ENCODE measurements around the gene ASPSCR1. TPM values are rescaled to one million over a fixed set of nuclear protein-coding genes. Genes with fewer than 3 reads are reported as not detected.

The ASPSCR1 gene
- total and polyA plus RNA-seq, 2 of the 8 experiments (the other 6 are each of a cell fraction or from before 2014, with no cell fraction given), result 33.3 to 43.7 TPM

- H2BK12ac ChIP-seq (ENCODE audit: low read depth, low read length), result no peak overlapping the region
- H3K23me2 ChIP-seq (ENCODE audit: low read depth, low read length), result peaks cover 6% of the 10 kb centered on the region; the same call in 1 of the 2 replicates
- peaks cover 4 to 7% of the 10 kb centered on the region in 2 experiments for H4K20me1 ChIP-seq (replicated peaks in 1 of 2; ENCODE audit: control insufficient read depth in 1 of 2, insufficient read depth in 2 of 2, low read length in 2 of 2)
- no peak overlapping the region for H2BK15ac ChIP-seq (ENCODE audit: low read length)
- no peak overlapping the region for H2BK5ac ChIP-seq (ENCODE audit: low read depth, low read length)
- H3K36me3 ChIP-seq (ENCODE audit: control insufficient read depth in 2 of 4, insufficient read depth in 4 of 4, low read length in 3 of 4), result peaks cover 0 to 9% (median 3%) of the 10 kb centered on the region in 4 experiments; a peak in 3 of 8 replicates
- TF ChIP-seq HDAC6 (IDR thresholded peaks at IDR 0.05; ENCODE audit: low read depth, low read length) (no peak), BRCA1 (IDR thresholded peaks at IDR 0.05; ENCODE audit: low read depth, low read length) (no peak)
- TF ChIP-seq, protein P1, sequence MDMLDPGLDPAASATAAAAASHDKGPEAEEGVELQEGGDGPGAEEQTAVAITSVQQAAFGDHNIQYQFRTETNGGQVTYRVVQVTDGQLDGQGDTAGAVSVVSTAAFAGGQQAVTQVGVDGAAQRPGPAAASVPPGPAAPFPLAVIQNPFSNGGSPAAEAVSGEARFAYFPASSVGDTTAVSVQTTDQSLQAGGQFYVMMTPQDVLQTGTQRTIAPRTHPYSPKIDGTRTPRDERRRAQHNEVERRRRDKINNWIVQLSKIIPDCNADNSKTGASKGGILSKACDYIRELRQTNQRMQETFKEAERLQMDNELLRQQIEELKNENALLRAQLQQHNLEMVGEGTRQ (IDR thresholded peaks at IDR 0.05; ENCODE audit: low read length), result no peak
- TF ChIP-seq, protein P2, sequence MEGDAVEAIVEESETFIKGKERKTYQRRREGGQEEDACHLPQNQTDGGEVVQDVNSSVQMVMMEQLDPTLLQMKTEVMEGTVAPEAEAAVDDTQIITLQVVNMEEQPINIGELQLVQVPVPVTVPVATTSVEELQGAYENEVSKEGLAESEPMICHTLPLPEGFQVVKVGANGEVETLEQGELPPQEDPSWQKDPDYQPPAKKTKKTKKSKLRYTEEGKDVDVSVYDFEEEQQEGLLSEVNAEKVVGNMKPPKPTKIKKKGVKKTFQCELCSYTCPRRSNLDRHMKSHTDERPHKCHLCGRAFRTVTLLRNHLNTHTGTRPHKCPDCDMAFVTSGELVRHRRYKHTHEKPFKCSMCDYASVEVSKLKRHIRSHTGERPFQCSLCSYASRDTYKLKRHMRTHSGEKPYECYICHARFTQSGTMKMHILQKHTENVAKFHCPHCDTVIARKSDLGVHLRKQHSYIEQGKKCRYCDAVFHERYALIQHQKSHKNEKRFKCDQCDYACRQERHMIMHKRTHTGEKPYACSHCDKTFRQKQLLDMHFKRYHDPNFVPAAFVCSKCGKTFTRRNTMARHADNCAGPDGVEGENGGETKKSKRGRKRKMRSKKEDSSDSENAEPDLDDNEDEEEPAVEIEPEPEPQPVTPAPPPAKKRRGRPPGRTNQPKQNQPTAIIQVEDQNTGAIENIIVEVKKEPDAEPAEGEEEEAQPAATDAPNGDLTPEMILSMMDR (IDR thresholded peaks at IDR 0.05; ENCODE audit: control extremely low read depth in 1 of 3, insufficient read depth in 1 of 3, low read depth in 1 of 3, low read length in 3 of 3), result no peak
- peaks cover 0 to 11% (median 6%) of the 10 kb centered on the region in 4 experiments; a peak in 5 of 7 replicates for H3K4me1 ChIP-seq (replicated peaks in 1 of 4; ENCODE audit: control insufficient read depth in 3 of 4, insufficient read depth in 4 of 4, low read length in 3 of 4)
- CTCF ChIA-PET (ENCODE audit: partially characterized antibody), result interaction anchor here (1.1 to 1.7 kb wide), 4 partner anchors 9 to 25 kb away, joined by 3 to 6 read pairs (median 4); no protein-coding TSS in a partner anchor
- no peak overlapping the region for H3K27ac ChIP-seq (ENCODE audit: low read depth, low read length)
- no peak overlapping the region for H2BK120ac ChIP-seq (replicated peaks; ENCODE audit: low read depth, low read length)
- 88% methylated on average over 6 of the region's 8 CpGs; no CpG with 5 or more reads in 1 of the 2 experiments for WGBS, 2 experiments (ENCODE audit: extremely low coverage in 1 of 2, insufficient coverage in 1 of 2, insufficient read length in 1 of 2, insufficient replicate concordance in 2 of 2, low coverage in 1 of 2, low lambda C conversion rate in 2 of 2, missing lambda C conversion rate in 1 of 2)
- H3K4me3 ChIP-seq (ENCODE audit: extremely low read depth in 1 of 4, insufficient read depth in 2 of 4, low read depth in 3 of 4, low read length in 4 of 4), result no peak overlapping the region
- no peaks in the 10 kb centered on the region; a peak in 1 of 7 replicates for H3K27me3 ChIP-seq (replicated peaks in 1 of 4; ENCODE audit: control insufficient read depth in 3 of 4, extremely low read depth in 1 of 4, insufficient read depth in 3 of 4, low read length in 3 of 4)
- POLR2A ChIA-PET (ENCODE audit: partially characterized antibody), result interaction anchor here (1.4 to 13.2 kb wide), 4 partner anchors 8 to 346 kb away, joined by 3 to 161 read pairs (median 8); partner anchors contain the start of genes CENPX, DUS1L, LRRC45 and MRPL12
- H3K79me2 ChIP-seq (ENCODE audit: control insufficient read depth in 1 of 2, insufficient read depth in 2 of 2, low read length in 2 of 2), result peaks cover 0 to 12% of the 10 kb centered on the region in 2 experiments; a peak in 1 of 4 replicates
- no peak overlapping the region for H3K9ac ChIP-seq (replicated peaks in 1 of 4; ENCODE audit: extremely low read depth in 1 of 4, low read depth in 3 of 4, low read length in 3 of 4)
- no peak overlapping the region for H3K14ac ChIP-seq (ENCODE audit: insufficient read length)
- H2BK20ac ChIP-seq (ENCODE audit: low read length), result no peak overlapping the region
- H2AK5ac ChIP-seq (ENCODE audit: low read depth, low read length), result no peak overlapping the region
- no peak overlapping the region for H3K4ac ChIP-seq (replicated peaks; ENCODE audit: insufficient read length, low read depth, low read length)
- DNase-seq (ENCODE audit: low read depth in 1 of 2, low spot score in 2 of 2), result no peak
- no peak for FAIRE-seq
- no peak overlapping the region for H4K91ac ChIP-seq (replicated peaks; ENCODE audit: insufficient read length, low read length)
- H4K5ac ChIP-seq (ENCODE audit: insufficient read length, low read depth, low read length), result no peak overlapping the region
- H3K56ac ChIP-seq (replicated peaks; ENCODE audit: insufficient read length, low read depth, low read length), result no peak overlapping the region
- H3K18ac ChIP-seq (ENCODE audit: extremely low read depth, low read length), result no peak overlapping the region
- no peak overlapping the region for H4K8ac ChIP-seq (ENCODE audit: extremely low read depth, insufficient read depth, low read length)
- peaks cover 6% of the 10 kb centered on the region; the same call in 1 of the 2 replicates for H3K79me1 ChIP-seq (ENCODE audit: low read depth, low read length)
- H3K9me3 ChIP-seq (ENCODE audit: insufficient read depth in 2 of 2, low read depth in 1 of 2, low read length in 1 of 2), result no peaks in the 10 kb centered on the region
- H2AFZ ChIP-seq (ENCODE audit: low read length), result no peak overlapping the region
- H3K23ac ChIP-seq (ENCODE audit: insufficient read length), result no peak overlapping the region
- no peak overlapping the region for H3K4me2 ChIP-seq (ENCODE audit: insufficient read depth in 1 of 2, low read depth in 2 of 2, low read length in 2 of 2)
Observed at GRCh38 chr17:82049106-82049505, 71.7 kb downstream of the ASPSCR1 start.
